GM12878 (cell line): ENCODE results near the gene SKIL.

ENCODE experiments used
- DPF2 ChIP-seq: fragments of 450-650 bp; IDR thresholded peaks from 2 replicates; pipeline ENCODE4 v1.6.1; 2017; ENCODE audit warnings: mild to moderate bottlenecking
- EZH2 ChIP-seq: IDR thresholded peaks from 2 replicates; pipeline ENCODE4 v1.6.1; 2012; ENCODE audit warnings: low read depth, mild to moderate bottlenecking, control low read depth, inconsistent platforms, low read length, borderline replicate concordance; ENCODE audit not compliant: control insufficient read depth
- HCFC1 ChIP-seq: fragments of 150-350 bp; IDR thresholded peaks from 2 replicates; pipeline ENCODE4 v1.6.1; 2014; ENCODE audit warnings: low read length
- MEF2B ChIP-seq: fragments of 450-650 bp; IDR thresholded peaks from 2 replicates; pipeline ENCODE4 v1.6.1; 2018; ENCODE audit warnings: mild to moderate bottlenecking, moderate library complexity; ENCODE audit not compliant: partially characterized antibody, poor library complexity, severe bottlenecking
- NFYA ChIP-seq: IDR thresholded peaks from 2 replicates; pipeline ENCODE4 v1.6.1; 2011; ENCODE audit warnings: low read depth, mild to moderate bottlenecking, low read length, improper control_type of control experiment, borderline replicate concordance
- POLR2A ChIP-seq: IDR thresholded peaks from 2 replicates; pipeline ENCODE4 v1.6.1; 2011; ENCODE audit warnings: low read depth, mild to moderate bottlenecking, low read length
- SIN3A ChIP-seq: IDR thresholded peaks from 2 replicates; pipeline ENCODE4 v1.6.1; 2012; ENCODE audit warnings: low read depth, low read length, improper control_type of control experiment
- STAT3 ChIP-seq: IDR thresholded peaks from 2 replicates; pipeline ENCODE4 v1.6.1; 2011; ENCODE audit warnings: low read depth, low read length, improper control_type of control experiment
- TCF12 ChIP-seq: IDR thresholded peaks from 2 replicates; pipeline ENCODE4 v1.6.1; 2011; ENCODE audit warnings: low read depth, mild to moderate bottlenecking, low read length
- TF ChIP-seq, protein P1 (sequence below), 3 experiments: IDR thresholded peaks in 2 of 3; conservative IDR thresholded peaks in 1 of 3; 2 replicates each; pipeline ENCODE4 v1.5.1; 2011; ENCODE audit warnings: low read depth in 3 of 3, low read length in 3 of 3, mild to moderate bottlenecking in 3 of 3, control low read depth in 2 of 3, moderate library complexity in 2 of 3, inconsistent platforms in 1 of 3, mixed read lengths in 1 of 3; ENCODE audit not compliant: control insufficient read depth in 2 of 3, insufficient read depth in 1 of 3; ENCODE audit errors: extremely low read depth in 1 of 3
- TF ChIP-seq, protein P2 (sequence below): IDR thresholded peaks from 2 replicates; pipeline ENCODE4 v1.6.1; 2011; ENCODE audit warnings: mild to moderate bottlenecking, low read depth, low read length, moderate library complexity; ENCODE audit not compliant: insufficient replicate concordance
- TF ChIP-seq, protein P3 (sequence below): fragments of 450-650 bp; IDR thresholded peaks from 2 replicates; pipeline ENCODE4 v1.6.1; 2017; ENCODE audit warnings: mild to moderate bottlenecking, moderate library complexity
- TF ChIP-seq, protein P4 (sequence below): IDR thresholded peaks from 2 replicates; pipeline ENCODE4 v1.6.1; 2012; ENCODE audit warnings: low read depth, low read length, improper control_type of control experiment

DNA sequence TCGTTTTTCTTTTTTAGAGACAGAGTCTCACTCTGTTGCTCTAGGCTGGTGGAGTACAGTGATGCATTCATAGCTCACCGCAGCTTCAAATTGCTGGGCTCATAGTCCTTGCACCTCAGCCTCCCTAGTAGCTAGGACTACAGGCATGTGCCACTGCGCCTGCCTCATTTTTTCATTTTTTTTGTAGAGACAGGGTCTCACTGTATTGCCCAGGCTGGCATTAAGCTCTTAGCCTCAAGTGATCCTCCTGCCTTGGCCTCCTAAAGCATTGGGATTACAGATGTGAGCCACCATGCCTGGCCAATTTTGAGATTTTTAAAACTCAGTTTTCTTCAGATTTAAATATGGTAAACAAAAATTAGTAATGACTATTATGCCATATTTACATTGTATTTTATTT lies 29.0 kb downstream of the SKIL start:
- TF ChIP-seq, protein P1, sequence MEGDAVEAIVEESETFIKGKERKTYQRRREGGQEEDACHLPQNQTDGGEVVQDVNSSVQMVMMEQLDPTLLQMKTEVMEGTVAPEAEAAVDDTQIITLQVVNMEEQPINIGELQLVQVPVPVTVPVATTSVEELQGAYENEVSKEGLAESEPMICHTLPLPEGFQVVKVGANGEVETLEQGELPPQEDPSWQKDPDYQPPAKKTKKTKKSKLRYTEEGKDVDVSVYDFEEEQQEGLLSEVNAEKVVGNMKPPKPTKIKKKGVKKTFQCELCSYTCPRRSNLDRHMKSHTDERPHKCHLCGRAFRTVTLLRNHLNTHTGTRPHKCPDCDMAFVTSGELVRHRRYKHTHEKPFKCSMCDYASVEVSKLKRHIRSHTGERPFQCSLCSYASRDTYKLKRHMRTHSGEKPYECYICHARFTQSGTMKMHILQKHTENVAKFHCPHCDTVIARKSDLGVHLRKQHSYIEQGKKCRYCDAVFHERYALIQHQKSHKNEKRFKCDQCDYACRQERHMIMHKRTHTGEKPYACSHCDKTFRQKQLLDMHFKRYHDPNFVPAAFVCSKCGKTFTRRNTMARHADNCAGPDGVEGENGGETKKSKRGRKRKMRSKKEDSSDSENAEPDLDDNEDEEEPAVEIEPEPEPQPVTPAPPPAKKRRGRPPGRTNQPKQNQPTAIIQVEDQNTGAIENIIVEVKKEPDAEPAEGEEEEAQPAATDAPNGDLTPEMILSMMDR (IDR thresholded peaks at IDR 0.05 in 2 of 3, conservative IDR thresholded peaks at IDR 0.05 in 1 of 3; ENCODE audit: control insufficient read depth in 2 of 3, extremely low read depth in 1 of 3, insufficient read depth in 1 of 3, low read depth in 3 of 3, low read length in 3 of 3) = no peak
- TF ChIP-seq EZH2 = no peak
- TF ChIP-seq POLR2A = no peak
- no peak for TF ChIP-seq STAT3
- no peak for TF ChIP-seq SIN3A
- TF ChIP-seq MEF2B = no peak
- TF ChIP-seq DPF2 = no peak
- TF ChIP-seq, protein P2, sequence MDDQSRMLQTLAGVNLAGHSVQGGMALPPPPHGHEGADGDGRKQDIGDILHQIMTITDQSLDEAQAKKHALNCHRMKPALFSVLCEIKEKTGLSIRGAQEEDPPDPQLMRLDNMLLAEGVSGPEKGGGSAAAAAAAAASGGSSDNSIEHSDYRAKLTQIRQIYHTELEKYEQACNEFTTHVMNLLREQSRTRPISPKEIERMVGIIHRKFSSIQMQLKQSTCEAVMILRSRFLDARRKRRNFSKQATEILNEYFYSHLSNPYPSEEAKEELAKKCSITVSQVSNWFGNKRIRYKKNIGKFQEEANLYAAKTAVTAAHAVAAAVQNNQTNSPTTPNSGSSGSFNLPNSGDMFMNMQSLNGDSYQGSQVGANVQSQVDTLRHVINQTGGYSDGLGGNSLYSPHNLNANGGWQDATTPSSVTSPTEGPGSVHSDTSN = no peak
- no peak for TF ChIP-seq TCF12
- TF ChIP-seq HCFC1 = no peak
- TF ChIP-seq NFYA = no peak
- TF ChIP-seq, protein P3, sequence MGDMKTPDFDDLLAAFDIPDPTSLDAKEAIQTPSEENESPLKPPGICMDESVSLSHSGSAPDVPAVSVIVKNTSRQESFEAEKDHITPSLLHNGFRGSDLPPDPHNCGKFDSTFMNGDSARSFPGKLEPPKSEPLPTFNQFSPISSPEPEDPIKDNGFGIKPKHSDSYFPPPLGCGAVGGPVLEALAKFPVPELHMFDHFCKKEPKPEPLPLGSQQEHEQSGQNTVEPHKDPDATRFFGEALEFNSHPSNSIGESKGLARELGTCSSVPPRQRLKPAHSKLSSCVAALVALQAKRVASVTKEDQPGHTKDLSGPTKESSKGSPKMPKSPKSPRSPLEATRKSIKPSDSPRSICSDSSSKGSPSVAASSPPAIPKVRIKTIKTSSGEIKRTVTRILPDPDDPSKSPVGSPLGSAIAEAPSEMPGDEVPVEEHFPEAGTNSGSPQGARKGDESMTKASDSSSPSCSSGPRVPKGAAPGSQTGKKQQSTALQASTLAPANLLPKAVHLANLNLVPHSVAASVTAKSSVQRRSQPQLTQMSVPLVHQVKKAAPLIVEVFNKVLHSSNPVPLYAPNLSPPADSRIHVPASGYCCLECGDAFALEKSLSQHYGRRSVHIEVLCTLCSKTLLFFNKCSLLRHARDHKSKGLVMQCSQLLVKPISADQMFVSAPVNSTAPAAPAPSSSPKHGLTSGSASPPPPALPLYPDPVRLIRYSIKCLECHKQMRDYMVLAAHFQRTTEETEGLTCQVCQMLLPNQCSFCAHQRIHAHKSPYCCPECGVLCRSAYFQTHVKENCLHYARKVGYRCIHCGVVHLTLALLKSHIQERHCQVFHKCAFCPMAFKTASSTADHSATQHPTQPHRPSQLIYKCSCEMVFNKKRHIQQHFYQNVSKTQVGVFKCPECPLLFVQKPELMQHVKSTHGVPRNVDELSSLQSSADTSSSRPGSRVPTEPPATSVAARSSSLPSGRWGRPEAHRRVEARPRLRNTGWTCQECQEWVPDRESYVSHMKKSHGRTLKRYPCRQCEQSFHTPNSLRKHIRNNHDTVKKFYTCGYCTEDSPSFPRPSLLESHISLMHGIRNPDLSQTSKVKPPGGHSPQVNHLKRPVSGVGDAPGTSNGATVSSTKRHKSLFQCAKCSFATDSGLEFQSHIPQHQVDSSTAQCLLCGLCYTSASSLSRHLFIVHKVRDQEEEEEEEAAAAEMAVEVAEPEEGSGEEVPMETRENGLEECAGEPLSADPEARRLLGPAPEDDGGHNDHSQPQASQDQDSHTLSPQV = no peak
- TF ChIP-seq, protein P4, sequence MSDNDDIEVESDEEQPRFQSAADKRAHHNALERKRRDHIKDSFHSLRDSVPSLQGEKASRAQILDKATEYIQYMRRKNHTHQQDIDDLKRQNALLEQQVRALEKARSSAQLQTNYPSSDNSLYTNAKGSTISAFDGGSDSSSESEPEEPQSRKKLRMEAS = no peak
